B cell (primary cell): ENCODE data around the gene EFCC1.

Source experiments
- EZH2 ChIP-seq: IDR thresholded peaks from 2 replicates; pipeline ENCODE4 v1.6.1; 2012; ENCODE audit warnings: borderline replicate concordance, low read depth, mild to moderate bottlenecking, moderate library complexity, low read length; ENCODE audit not compliant: insufficient read depth, poor library complexity, severe bottlenecking
- TF ChIP-seq, protein P1 (sequence below): fragments of 200-600 bp; IDR thresholded peaks from one replicate; pipeline ENCODE4 v1.8.0; 2022; ENCODE audit warnings: antibody characterized with exemption, mild to moderate bottlenecking

DNA sequence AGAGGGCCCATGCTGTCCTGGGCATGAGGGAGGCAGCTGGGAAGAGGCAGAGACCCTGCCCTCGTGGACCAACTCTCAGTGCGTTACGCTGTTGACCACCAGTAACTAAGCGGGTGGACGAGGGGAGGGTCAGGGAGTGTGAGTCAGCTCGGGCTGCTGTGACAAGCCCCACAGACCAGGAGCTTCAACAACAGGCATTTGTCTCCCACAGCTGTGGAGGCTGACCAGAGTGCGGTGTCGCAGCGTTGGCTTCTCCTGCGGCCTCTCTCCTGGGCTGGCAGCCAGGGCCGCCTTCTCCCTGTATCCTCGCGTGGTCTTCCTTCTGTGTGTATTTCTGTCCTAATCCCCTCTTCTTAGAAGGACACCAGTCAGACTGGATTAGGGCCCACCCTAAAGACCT lies 13.0 kb downstream of the EFCC1 start:
- TF ChIP-seq, protein P1, sequence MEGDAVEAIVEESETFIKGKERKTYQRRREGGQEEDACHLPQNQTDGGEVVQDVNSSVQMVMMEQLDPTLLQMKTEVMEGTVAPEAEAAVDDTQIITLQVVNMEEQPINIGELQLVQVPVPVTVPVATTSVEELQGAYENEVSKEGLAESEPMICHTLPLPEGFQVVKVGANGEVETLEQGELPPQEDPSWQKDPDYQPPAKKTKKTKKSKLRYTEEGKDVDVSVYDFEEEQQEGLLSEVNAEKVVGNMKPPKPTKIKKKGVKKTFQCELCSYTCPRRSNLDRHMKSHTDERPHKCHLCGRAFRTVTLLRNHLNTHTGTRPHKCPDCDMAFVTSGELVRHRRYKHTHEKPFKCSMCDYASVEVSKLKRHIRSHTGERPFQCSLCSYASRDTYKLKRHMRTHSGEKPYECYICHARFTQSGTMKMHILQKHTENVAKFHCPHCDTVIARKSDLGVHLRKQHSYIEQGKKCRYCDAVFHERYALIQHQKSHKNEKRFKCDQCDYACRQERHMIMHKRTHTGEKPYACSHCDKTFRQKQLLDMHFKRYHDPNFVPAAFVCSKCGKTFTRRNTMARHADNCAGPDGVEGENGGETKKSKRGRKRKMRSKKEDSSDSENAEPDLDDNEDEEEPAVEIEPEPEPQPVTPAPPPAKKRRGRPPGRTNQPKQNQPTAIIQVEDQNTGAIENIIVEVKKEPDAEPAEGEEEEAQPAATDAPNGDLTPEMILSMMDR: no peak
- no peak for TF ChIP-seq EZH2
